Prostate gland (tissue), 2 donors: Measurements from ENCODE around the gene C1QTNF1. TPM values are rescaled to one million over a fixed set of nuclear protein-coding genes. Genes with fewer than 3 reads are reported as not detected.

Experiments
- DNase-seq: peaks from one replicate; pipeline ENCODE4 v3.0.0-alpha.2; 2019; ENCODE audit warnings: low spot score
- H3K27ac ChIP-seq, 2 donors: fragments of 200-600 bp; sonication (generic); 2 replicates each; pipeline ENCODE4 v1.5.1; 2017 to 2019
- H3K27me3 ChIP-seq: fragments of 200-600 bp; sonication (generic); replicated peaks from 2 replicates; pipeline ENCODE4 v1.5.1; 2019; ENCODE audit not compliant: insufficient read depth
- H3K36me3 ChIP-seq, 2 donors: fragments of 200-600 bp; sonication (generic); 1 replicate in 1 of 2; 2 replicates in 1 of 2; pipeline versions ENCODE4 v1.5.1 to v1.8.1; 2017 to 2019
- H3K4me1 ChIP-seq: fragments of 200-600 bp; sonication (generic); replicated peaks from 2 replicates; pipeline ENCODE4 v1.5.1; 2019
- H3K4me3 ChIP-seq, 2 donors: fragments of 200-600 bp; sonication (generic); 2 replicates each; pipeline ENCODE4 v1.5.1; 2017 to 2019
- H3K9me3 ChIP-seq: fragments of 200-600 bp; sonication (generic); 2 replicates; pipeline ENCODE4 v1.5.1; 2017
- POLR2A ChIP-seq: fragments of 450-650 bp; IDR thresholded peaks from one replicate; pipeline ENCODE4 v1.6.1; 2016; ENCODE audit warnings: antibody characterized with exemption, mild to moderate bottlenecking
- POLR2AphosphoS5 ChIP-seq: sonication (generic); formaldehyde crosslinking; IDR thresholded peaks from one replicate; pipeline ENCODE4 v1.6.1; 2017; ENCODE audit warnings: antibody characterized with exemption
- WGBS: methylation state at CpG from one replicate; pipeline ENCODE4 v1.1.5; 2018; 5-methylcytosine and 5-hydroxymethylcytosine counted together
- intact Hi-C: fragments of 100-400 bp; cut with DNase I; formaldehyde crosslinking; loops from one replicate; pipeline ENCODE4 v1.14.2; 2022
- total RNA-seq, 2 donors: library from RNA; depleted of rRNA; stranded (reverse); fragments of >200 nt; gene quantifications; one replicate each; pipeline ENCODE4 v1.1.0, GENCODE V29; 2016
- TF ChIP-seq, protein P1 (sequence below), 4 experiments: fragments of 200-600 bp in 2 of 4; fragments of 450-650 bp in 2 of 4; sonication (generic) in 2 of 4; IDR thresholded peaks; 1 replicate in 3 of 4; 2 replicates in 1 of 4; pipeline ENCODE4 v1.5.1; 2016 to 2019; ENCODE audit warnings: antibody characterized with exemption in 4 of 4, mild to moderate bottlenecking in 2 of 4, moderate library complexity in 2 of 4

Gene C1QTNF1
- total RNA-seq, 2 donors from 2014 or later = 16.3 to 57.9 TPM

DNA sequence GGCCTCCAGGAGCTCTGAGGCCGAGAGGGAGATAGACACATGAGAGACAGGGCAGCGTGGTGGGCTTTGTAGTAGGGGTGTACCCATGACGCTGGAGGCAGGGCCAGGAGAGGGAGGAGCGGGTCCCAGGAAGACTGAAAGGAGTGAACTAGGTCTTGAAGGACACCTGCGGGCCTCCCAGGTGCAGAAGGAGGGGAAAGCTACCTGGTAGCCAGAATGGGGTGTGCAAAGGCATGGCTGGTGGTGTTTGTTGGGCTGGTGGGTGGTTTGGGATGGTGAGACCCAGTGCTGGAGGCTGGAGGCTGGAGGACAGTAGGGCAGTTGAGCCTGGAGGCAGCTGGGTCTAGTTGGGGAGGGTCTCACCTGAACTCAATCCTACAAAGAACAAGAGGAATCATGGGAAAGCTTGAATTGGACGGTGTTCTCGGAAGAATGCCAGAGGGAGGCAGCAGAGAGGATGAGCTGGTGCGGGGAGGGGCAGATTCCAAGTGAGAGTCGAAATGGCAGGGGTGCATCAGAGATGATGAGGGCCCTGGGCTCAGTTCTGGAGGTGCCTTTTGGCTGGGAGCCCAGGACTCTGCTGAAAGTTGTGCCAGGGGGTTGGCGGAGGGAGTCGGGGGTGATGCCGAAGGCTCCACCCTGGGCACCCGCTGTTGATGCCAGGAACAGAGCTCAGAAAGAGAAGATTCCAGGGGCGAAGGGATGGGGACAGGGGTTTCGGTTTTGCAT lies 21.2 kb downstream of the C1QTNF1 start:
- H3K27ac ChIP-seq = no peak overlapping the region
- H3K36me3 ChIP-seq = no peaks in the 10 kb centered on the region
- H3K4me1 ChIP-seq = no peaks in the 10 kb centered on the region
- no peaks in the 10 kb centered on the region for H3K27me3 ChIP-seq
- no peak for DNase-seq
- WGBS = 72% methylated on average over 15 of the region's 15 CpGs
- no peak for TF ChIP-seq POLR2A
- TF ChIP-seq POLR2AphosphoS5 = no peak
- TF ChIP-seq, protein P1, sequence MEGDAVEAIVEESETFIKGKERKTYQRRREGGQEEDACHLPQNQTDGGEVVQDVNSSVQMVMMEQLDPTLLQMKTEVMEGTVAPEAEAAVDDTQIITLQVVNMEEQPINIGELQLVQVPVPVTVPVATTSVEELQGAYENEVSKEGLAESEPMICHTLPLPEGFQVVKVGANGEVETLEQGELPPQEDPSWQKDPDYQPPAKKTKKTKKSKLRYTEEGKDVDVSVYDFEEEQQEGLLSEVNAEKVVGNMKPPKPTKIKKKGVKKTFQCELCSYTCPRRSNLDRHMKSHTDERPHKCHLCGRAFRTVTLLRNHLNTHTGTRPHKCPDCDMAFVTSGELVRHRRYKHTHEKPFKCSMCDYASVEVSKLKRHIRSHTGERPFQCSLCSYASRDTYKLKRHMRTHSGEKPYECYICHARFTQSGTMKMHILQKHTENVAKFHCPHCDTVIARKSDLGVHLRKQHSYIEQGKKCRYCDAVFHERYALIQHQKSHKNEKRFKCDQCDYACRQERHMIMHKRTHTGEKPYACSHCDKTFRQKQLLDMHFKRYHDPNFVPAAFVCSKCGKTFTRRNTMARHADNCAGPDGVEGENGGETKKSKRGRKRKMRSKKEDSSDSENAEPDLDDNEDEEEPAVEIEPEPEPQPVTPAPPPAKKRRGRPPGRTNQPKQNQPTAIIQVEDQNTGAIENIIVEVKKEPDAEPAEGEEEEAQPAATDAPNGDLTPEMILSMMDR (IDR thresholded peaks at IDR 0.05) = no peak
- intact Hi-C loops = loop anchor here (5.0 kb wide), 1 partner anchor 347 kb away; no protein-coding TSS in a partner anchor
- no peaks in the 10 kb centered on the region for H3K9me3 ChIP-seq
- H3K4me3 ChIP-seq = no peak overlapping the region

DNA sequence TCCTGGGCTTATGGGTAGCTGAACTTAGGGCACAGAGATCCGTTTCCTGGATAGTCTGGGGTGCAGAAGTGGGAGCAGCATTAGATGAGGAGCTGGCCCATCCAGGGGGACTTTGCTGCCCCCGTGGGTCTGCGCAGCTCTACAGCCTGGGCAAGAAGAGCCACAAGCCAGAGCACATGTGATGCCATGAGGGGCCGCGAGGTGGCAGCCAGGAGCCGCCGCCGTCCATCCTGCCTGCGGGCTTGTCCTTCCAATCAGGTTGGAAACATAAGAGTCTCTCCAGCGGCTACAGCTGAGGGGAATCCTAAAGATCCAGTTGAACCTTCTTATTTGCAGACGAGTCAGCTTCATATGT lies 21.9 kb downstream of the C1QTNF1 start:
- no peaks in the 10 kb centered on the region for H3K9me3 ChIP-seq
- H3K36me3 ChIP-seq = no peaks in the 10 kb centered on the region
- H3K27ac ChIP-seq = peak overlapping the region in 1 of 2 donors; percentile 31
- H3K4me3 ChIP-seq = no peak overlapping the region
- 4% methylated on average over 11 of the region's 11 CpGs for WGBS
- TF ChIP-seq POLR2AphosphoS5 (peak; percentile 45), POLR2A (no peak)
- TF ChIP-seq, protein P1 (IDR thresholded peaks at IDR 0.05) = peak; percentile 78 to 92 (median 86)
- intact Hi-C loops = loop anchor here (5.0 kb wide), 1 partner anchor 346 kb away; no protein-coding TSS in a partner anchor
- no peaks in the 10 kb centered on the region for H3K4me1 ChIP-seq
- H3K27me3 ChIP-seq = no peaks in the 10 kb centered on the region
- peak; percentile 68 for DNase-seq

DNA sequence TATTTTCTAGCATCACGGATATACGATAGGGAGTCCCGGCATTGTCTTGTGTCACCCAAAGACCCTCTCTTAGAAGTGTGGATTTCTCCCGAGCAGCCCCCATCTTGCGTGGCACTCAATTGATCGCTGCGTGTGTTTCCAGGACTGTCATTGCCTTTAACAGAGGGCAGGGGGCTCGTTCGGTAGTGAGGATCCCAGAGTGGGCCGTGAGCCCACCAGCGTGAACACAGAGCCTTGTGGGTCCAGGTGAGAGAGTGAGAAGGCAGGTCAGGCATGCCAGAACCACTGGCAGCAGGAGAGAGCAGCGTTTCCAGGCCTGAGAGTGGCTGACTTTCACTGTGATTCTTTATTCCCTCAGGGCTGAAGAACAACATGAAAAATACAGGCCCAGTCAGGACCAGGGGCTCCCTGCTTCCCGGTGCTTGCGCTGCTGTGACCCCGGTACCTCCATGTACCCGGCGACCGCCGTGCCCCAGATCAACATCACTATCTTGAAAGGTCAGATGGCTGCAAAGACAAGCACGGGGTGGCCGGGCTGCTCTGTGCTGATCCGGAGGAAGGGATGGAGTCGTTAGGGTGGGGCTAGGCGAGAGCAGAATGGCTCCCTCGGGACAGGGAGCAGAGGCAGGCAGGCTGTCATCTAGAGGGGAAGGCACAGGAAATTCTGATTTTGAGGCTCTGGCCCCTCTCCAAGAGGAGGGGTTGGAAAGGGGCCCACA lies 22.4 kb downstream of the C1QTNF1 start:
- whole genome bisulfite sequencing = 69% methylated on average over 25 of the region's 25 CpGs
- Histone ChIP-seq H3K4me3 (no peak overlapping the region), H3K4me1 (no peaks in the 10 kb centered on the region), H3K27me3 (no peaks in the 10 kb centered on the region), H3K9me3 (no peaks in the 10 kb centered on the region), H3K36me3 (no peaks in the 10 kb centered on the region), H3K27ac (peak overlapping the region in 1 of 2 donors; percentile 31)
- TF ChIP-seq, protein P1 (IDR thresholded peaks at IDR 0.05) = no peak
- no peak for TF ChIP-seq POLR2A
- TF ChIP-seq POLR2AphosphoS5 = no peak
- intact Hi-C loops = loop anchor here (5.0 kb wide), 1 partner anchor 346 kb away; no protein-coding TSS in a partner anchor
- DNase-seq = no peak

DNA sequence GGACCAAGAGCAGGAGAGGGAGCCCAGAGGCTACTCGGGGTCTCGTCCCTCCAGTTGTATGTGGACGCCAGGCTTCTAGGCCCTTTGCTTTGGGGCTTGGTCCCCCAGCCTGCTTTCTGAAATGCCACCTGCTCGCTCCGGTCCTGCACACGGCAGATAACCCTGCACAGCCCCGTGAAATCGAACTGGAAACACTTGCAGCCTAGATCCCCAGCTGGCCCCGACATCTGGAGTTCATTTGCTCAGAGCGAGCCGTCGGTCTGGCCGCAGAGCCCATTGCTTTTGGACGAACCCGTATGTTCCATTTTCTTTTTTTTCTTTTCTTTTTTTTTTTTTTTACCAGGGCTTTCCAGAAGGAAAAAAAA lies 22.9 kb downstream of the C1QTNF1 start:
- no peak for DNase-seq
- TF ChIP-seq POLR2A (no peak), POLR2AphosphoS5 (no peak)
- TF ChIP-seq, protein P1 (IDR thresholded peaks at IDR 0.05) = no peak
- WGBS = 60% methylated on average over 15 of the region's 15 CpGs
- Histone ChIP-seq H3K9me3 (no peaks in the 10 kb centered on the region), H3K4me1 (no peaks in the 10 kb centered on the region), H3K4me3 (no peak overlapping the region), H3K36me3 (no peaks in the 10 kb centered on the region), H3K27me3 (no peaks in the 10 kb centered on the region), H3K27ac (no peak overlapping the region)
- intact Hi-C loops = loop anchor here (5.0 kb wide), 1 partner anchor 345 kb away; no protein-coding TSS in a partner anchor
